IPS-NIHi7 (cell line): ENCODE results near the gene JPH3.

ENCODE experiments used
- DNase-seq: peaks from one replicate; pipeline ENCODE4 v3.0.0; 2012; ENCODE audit warnings: mixed read lengths; ENCODE audit errors: extremely low spot score

Gene JPH3

DNA sequence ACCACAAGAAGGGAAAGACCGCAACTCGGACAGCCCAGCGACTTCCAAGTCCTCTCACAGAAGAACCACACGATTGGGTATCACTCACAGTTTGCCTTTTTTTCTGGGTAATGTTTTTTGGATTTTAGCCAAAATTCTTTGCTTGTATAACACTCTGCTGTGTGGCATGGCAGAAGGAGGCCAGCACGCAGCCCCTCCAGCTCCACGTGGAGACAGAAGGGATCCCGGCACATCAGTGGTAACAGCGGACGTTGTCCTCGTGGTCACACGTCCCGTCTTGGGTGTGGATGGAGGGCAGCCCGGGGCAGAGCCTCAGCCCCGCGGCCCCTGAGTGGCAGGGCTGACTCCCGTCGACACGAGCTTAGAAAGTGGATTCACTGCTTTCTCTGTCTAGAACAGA lies 94.4 kb downstream of the JPH3 start:
- DNase-seq = no peak

DNA sequence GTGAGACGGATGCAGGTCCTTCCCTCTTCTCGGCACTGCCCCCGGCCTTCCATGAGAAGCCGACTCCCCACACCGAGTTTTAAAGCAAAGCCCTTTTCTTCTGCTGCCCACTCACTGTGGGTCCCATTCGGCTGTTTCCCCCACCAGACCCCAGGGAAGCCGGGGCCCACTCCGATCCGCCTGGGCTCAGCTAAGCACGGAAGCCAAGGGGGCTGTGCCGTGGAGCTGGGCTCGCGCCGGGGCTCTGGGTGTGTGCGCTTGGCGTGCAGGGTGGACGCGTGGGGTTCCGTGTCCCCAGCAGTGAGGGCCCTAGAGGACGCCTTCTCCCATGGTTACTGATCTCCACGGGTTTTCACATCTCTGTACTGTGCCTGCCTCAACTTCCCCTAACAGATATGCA lies 94.9 kb downstream of the JPH3 start:
- DNase-seq = no peak

DNA sequence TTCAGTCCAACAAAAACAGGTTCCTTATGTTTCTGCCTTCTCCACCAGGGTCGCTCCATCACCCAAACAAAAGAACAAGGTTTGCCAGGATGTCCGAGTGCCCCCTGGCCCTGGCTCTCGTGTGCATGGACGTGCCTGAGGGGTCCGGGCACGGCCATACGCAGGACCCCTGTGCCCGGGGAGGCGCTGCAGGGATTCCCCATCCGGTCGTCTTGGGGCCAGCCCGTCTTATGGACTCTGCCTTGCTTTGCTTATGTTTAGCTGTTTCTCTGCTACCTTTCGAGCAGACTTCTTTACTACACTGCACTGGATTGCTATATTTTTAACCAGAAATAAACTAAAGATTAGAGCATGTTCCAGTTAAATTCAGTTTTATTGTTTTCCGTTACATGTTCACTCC lies 95.5 kb downstream of the JPH3 start:
- DNase-seq = no peak

- no peak for DNase-seq
Observed at GRCh38 chr16:87698241-87698640, 95.9 kb downstream of the JPH3 start.

- DNase-seq = no peak
Observed at GRCh38 chr16:87698676-87699199, 96.4 kb downstream of the JPH3 start.

DNA sequence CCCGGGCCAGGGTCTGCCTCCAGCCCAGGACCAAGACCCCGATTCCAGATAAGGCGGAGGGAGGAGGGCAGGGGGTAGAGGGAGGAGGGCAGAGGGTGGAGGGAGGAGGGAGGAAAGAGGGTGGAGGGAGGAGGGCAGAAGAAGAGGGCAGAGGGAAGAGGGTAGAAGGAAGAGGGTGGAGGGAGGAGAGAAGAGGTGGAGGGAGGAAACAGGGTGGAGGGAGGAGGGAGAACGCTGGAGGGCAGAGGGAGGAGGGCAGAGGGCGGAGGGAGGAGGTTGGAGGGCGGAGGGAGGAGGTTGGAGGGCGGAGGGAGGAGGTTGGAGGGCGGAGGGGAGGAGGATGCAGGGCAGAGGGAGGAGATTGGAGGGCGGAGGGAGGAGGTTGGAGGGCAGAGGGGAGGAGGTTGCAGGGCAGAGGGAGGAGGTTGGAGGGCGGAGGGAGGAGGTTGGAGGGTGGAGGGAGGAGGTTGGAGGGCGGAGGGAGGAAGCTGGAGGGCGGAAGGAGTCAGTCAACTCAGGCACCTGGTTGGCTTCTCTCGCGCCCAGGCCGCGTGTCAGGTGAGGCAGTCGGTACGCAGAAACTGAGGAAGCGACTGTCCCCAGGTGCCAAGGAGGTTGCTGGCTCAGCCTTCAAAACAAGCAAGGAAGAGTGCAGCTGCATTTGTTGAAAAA lies 98.2 kb downstream of the JPH3 start:
- no peak for DNase-seq

DNA sequence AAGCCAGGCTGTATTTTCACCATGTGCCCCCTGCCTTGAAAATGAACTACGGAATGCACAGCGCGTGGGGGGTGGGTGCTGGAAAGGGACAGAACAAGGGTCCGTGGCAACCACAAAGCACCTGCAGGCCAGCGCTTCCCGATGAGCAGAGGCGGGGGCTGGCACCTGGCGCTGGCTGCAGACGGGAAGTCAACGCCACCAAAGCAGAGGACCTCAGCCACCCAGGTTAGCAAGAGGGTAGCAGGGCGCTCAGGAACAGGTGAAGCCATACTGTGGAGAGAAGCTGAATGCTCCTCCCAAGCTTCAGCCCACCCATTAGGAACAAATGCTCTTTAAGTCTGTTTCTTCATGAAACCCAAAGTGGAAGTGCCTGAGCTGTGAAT lies 98.8 kb downstream of the JPH3 start:
- no peak for DNase-seq

DNA sequence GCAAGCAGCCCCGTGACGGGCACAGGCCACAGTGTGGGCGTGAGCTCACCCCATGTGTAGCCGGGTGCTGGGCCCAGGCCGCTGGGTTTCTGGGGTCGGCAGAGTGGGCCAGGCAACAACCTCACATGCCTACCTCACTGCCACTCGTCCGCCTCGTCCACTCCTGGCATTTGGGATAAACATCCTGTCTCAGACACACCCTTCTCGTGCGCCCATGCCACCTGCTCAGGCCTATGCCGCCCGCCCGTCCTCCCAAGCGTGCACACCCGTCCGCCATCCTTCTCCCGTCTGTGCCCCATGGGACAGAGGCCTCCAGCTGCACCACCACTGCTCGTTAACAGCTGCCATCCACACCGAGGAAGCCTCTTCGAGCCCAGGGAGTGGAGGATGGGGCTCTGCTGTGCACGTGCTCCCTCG lies 99.2 kb downstream of the JPH3 start:
- no peak for DNase-seq

GRCh38 chr16:87702325-87702811 lies 100.1 kb downstream of the JPH3 start:
- peak; percentile 90 for DNase-seq

- no peak for DNase-seq
Observed at GRCh38 chr16:87703071-87703470, 100.8 kb downstream of the JPH3 start.

DNA sequence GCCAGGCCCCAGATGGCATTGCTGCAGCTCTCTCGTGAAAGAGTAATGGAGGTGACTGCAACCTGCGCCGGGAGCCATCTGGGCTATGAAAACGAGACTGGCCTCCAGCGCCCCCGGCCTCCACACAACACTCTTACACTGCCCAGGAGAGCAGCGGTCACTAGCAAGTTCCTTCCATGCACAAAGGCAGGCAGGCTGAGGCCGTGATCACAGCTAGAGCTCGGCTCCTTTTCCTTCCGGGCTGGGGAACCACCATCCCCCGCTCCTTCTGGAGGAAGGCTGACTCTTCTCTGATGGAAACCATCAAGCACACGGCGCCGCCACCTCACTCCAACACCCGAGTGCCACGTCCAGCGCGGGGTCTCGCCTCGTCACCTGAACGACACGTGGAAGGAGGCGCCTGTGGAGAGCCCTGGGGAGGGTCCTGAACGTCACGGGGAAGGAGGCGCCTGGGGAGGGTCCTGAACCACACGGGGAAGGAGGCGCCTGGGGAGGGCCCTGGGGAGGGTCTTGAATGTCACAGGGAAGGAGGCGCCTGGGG lies 101.6 kb downstream of the JPH3 start:
- DNase-seq = no peak

DNA sequence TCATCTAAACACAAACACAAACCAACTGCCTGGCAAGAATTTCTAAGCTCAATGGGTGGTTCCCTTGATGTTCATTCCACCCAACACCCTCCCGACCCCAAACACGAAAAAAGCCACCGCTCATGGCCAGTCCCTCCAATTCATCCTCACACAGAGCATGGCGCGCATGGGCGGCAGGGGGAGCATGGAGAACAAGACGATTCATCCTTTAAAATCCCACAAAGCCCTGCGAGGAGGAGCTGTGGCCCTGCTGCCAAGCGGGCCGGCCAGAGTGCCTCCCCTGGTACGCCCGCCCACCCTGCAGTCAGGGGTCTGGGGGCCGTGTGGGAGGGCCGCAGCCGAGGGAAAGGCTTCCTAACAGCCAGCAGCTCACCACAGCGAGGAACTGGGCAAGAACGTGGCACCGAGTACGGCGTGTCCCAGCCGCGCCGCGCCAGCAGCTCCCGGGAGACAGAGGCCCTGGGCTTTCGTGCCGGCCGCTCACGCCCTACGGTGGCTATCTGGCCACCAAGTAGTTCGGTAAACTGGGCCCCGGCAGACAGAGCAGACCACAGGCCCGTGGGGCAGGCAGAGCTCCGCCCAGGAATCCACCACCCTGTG lies 102.5 kb downstream of the JPH3 start:
- DNase-seq = no peak

GRCh38 chr16:87705771-87706277 lies 103.5 kb downstream of the JPH3 start:
- DNase-seq = no peak

- DNase-seq = no peak
Observed at GRCh38 chr16:87706278-87707000, 104.1 kb downstream of the JPH3 start.

DNA sequence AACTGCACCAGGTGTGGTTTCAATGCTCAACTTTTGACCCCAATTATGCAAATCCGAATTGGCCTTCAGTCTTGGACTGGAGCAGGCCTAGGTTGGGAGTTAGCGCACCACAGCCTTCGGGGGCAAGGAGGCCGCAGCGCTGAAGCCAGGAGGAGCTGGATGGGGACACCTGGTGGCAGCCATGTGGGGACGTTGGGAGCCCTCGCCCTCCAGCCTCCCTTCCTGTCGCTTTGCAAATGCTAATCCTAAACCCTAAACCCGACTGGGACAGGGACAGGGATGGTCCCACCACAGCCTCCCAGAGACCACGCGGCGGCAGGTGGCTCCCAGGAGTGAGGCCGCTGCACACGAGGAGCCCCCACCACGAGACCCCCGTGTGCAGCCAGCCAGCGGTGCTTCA lies 104.8 kb downstream of the JPH3 start:
- peak; percentile 67 for DNase-seq

- DNase-seq = no peak
Observed at GRCh38 chr16:87707714-87708580, 105.6 kb downstream of the JPH3 start.

DNA sequence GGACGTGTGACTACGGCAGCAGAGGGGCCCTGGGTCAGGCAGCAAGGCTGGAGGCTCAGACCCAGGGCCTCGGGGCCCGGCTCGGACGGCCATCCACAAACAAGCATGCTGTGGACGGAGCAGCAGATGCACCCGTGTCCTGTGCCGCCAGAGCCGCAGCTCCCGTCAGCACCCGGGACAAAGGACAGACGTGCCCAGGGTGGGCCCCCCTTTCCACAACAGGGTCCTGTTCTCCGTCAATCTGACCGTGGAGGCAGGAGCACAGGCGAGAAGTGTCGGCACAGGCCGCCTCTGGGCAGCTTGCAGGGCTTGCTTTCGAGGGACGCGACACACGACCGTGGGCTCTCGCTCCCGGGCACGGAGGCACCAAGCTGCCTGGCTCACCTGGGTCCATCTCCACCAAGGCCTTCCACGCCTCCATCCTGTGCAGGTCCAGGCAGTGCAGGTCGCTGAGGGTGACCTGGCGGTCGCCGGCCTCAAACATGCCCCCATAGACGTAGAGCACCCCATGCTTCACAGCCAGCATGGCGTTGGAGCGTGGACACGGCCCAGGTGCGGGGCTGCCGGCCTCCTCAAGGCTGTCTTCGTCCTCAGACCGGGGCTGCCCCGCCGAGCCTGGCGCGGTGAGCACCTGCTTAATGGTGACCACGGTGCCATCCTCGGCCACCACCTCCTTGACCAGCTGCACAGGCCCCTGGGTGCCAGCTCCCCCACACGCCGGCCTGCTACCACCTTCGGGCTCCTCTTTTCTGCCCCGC lies 106.8 kb downstream of the JPH3 start:
- DNase-seq = no peak

GRCh38 chr16:87709677-87710076 lies 107.4 kb downstream of the JPH3 start:
- DNase-seq = no peak

DNA sequence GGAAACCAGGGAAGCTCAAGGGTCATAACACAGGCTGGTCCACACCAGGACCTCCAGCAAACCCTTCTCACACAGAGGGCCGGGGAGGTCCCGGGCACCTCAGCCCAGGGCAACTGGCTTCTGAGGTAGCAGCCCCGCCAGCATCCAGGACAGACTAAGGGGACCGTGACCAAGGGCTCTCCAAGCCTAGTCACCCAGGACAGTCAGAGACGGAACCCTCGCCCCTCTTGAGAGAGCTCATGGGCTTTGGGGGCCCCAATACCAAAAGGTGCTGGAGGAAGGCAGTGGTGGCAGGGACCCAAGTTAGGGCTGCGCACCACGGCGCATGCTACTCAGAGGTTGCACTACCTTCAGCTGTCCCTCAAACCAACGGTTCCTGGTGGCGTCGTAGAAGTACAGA lies 108.6 kb downstream of the JPH3 start:
- no peak for DNase-seq

GRCh38 chr16:87712184-87712762 lies 110.0 kb downstream of the JPH3 start:
- no peak for DNase-seq
